Pons (tissue), 1 donor: ENCODE results near the gene DCP1B.

Source experiments
- DNase-seq: peaks from one replicate; pipeline ENCODE4 v3.0.0-alpha.2; 2016; ENCODE audit warnings: low spot score

Gene DCP1B

GRCh38 chr12:2017546-2018337, 13.5 kb upstream of the DCP1B start:
- no peak for DNase-seq

GRCh38 chr12:2016862-2017545, 12.7 kb upstream of the DCP1B start:
- DNase-seq = no peak

- no peak for DNase-seq
Observed at GRCh38 chr12:2014231-2014630, 10.0 kb upstream of the DCP1B start.

- DNase-seq = no peak
Observed at GRCh38 chr12:2013527-2014223, 9.4 kb upstream of the DCP1B start.

- no peak for DNase-seq
Observed at GRCh38 chr12:2013086-2013485, 8.8 kb upstream of the DCP1B start.

- DNase-seq = no peak
Observed at GRCh38 chr12:2011643-2012607, 7.7 kb upstream of the DCP1B start.

- DNase-seq = no peak
Observed at GRCh38 chr12:2009623-2010022, 5.4 kb upstream of the DCP1B start.

GRCh38 chr12:2008677-2009076, 4.4 kb upstream of the DCP1B start:
- DNase-seq = no peak

GRCh38 chr12:2003676-2004112, 563 bp downstream of the DCP1B start:
- no peak for DNase-seq

- no peak for DNase-seq
Observed at GRCh38 chr12:1995205-1995896, 8.9 kb downstream of the DCP1B start.

GRCh38 chr12:1994429-1995143, 9.7 kb downstream of the DCP1B start:
- DNase-seq = no peak

GRCh38 chr12:1993871-1994371, 10.3 kb downstream of the DCP1B start:
- DNase-seq = no peak

GRCh38 chr12:1993341-1993740, 10.9 kb downstream of the DCP1B start:
- no peak for DNase-seq

GRCh38 chr12:1992732-1993131, 11.5 kb downstream of the DCP1B start:
- no peak for DNase-seq

- DNase-seq = no peak
Observed at GRCh38 chr12:1989111-1989510, 15.1 kb downstream of the DCP1B start.

GRCh38 chr12:1984759-1985158, 19.5 kb downstream of the DCP1B start:
- DNase-seq = no peak

GRCh38 chr12:1980282-1980681, 24.0 kb downstream of the DCP1B start:
- DNase-seq = no peak

GRCh38 chr12:1978078-1978862, 26.0 kb downstream of the DCP1B start:
- DNase-seq = no peak

GRCh38 chr12:1977588-1977987, 26.7 kb downstream of the DCP1B start:
- no peak for DNase-seq
